K562 (cell line): ENCODE data around the gene MIB2. TPM values are rescaled to one million over a fixed set of nuclear protein-coding genes. Genes with fewer than 3 reads are reported as not detected.

Experiments
- CXXC5 ChIP-seq: fragments of 250-450 bp; sonication (Bioruptor Pico); IDR thresholded peaks from 2 replicates; pipeline ENCODE4 v1.8.0; 2022; ENCODE audit warnings: inconsistent platforms, mild to moderate bottlenecking, moderate library complexity
- ESRRA ChIP-seq: fragments of 450-650 bp; IDR thresholded peaks from 2 replicates; pipeline ENCODE4 v1.6.1; 2014; ENCODE audit warnings: low read depth, mild to moderate bottlenecking, moderate library complexity, borderline replicate concordance
- MEF2D ChIP-seq: conservative IDR thresholded peaks from 2 replicates; pipeline ENCODE4 v1.6.1; 2016; ENCODE audit warnings: low read depth, missing genetic modification characterization, missing compliant biosample characterization
- NR2C1 ChIP-seq, 2 experiments: fragments of 450-650 bp; IDR thresholded peaks; 2 replicates each; pipeline ENCODE4 v1.6.1; 2017; ENCODE audit warnings: mild to moderate bottlenecking in 2 of 2, antibody characterized with exemption in 1 of 2, inconsistent platforms in 1 of 2, missing compliant biosample characterization in 1 of 2, missing genetic modification characterization in 1 of 2
- PTRF ChIP-seq: fragments of 450-650 bp; IDR thresholded peaks from 2 replicates; pipeline ENCODE4 v1.6.1; 2016; ENCODE audit warnings: mild to moderate bottlenecking, missing genetic modification characterization, missing compliant biosample characterization
- TCF15 ChIP-seq: fragments of 250-450 bp; sonication (Bioruptor Pico); IDR thresholded peaks from 2 replicates; pipeline ENCODE4 v1.8.0; 2022; ENCODE audit warnings: moderate library complexity, mild to moderate bottlenecking, inconsistent platforms
- YY1 ChIP-seq, 3 experiments: IDR thresholded peaks; 2 replicates each; pipeline ENCODE4 v1.6.1; 2011; ENCODE audit warnings: low read length in 2 of 3, mild to moderate bottlenecking in 2 of 3, moderate library complexity in 2 of 3, borderline replicate concordance in 1 of 3, control low read depth in 1 of 3, low read depth in 1 of 3; ENCODE audit not compliant: insufficient read depth in 3 of 3, insufficient replicate concordance in 2 of 3, control insufficient read depth in 1 of 3, insufficient read length in 1 of 3; ENCODE audit errors: extremely low read depth in 1 of 3
- ZNF23 ChIP-seq: fragments of 250-450 bp; sonication (Bioruptor Pico); IDR thresholded peaks from 2 replicates; pipeline ENCODE4 v1.4.0; 2020; ENCODE audit warnings: mild to moderate bottlenecking
- ZNF75A ChIP-seq: fragments of 450-650 bp; formaldehyde crosslinking; IDR thresholded peaks from 2 replicates; pipeline ENCODE4 v1.4.0; 2020; ENCODE audit warnings: mild to moderate bottlenecking
- ZNF780A ChIP-seq: fragments of 250-450 bp; sonication (Bioruptor Pico); IDR thresholded peaks from 2 replicates; pipeline ENCODE4 v1.5.0; 2021; ENCODE audit warnings: mild to moderate bottlenecking
- ZNF79 ChIP-seq: fragments of 250-450 bp; sonication (Bioruptor Pico); IDR thresholded peaks from 2 replicates; pipeline ENCODE4 v1.4.0; 2020; ENCODE audit warnings: low read depth, mild to moderate bottlenecking, moderate library complexity
- polyA plus RNA-seq, 8 experiments: library from polyadenylated mRNA; depleted of rRNA in 4 of 8; stranded (reverse) in 5 of 8; unstranded in 3 of 8; fragments of >200 nt; fragmentation: Nextera tagmentation in 2 of 8; fragmentation: Illumina TruSeq in 1 of 8; extraction: Ambion mirVana in 2 of 8; extraction: Trizol in 1 of 8; gene quantifications; 2 replicates each; pipeline versions ENCODE4 v1.2.1 to v1.2.3, GENCODE V29; 2011 to 2014; ENCODE audit warnings: inconsistent platforms in 1 of 8, missing spikeins in 1 of 8
- total RNA-seq, 7 experiments: library from RNA; depleted of rRNA in 6 of 7; stranded (reverse); fragments of >200 nt in 6 of 7; fragmentation: Illumina TruSeq in 2 of 7; extraction: Trizol in 2 of 7; gene quantifications; 2 replicates each; pipeline versions ENCODE4 v1.2.1 to v1.2.3, GENCODE V29; 2011 to 2021; ENCODE audit warnings: low replicate concordance in 1 of 7
- TF ChIP-seq, protein P1 (sequence below): IDR thresholded peaks from 3 replicates; pipeline ENCODE4 v1.6.1; 2011; ENCODE audit warnings: borderline replicate concordance, mild to moderate bottlenecking, moderate library complexity; ENCODE audit not compliant: insufficient read length; ENCODE audit errors: extremely low read depth
- TF ChIP-seq, protein P2 (sequence below): IDR thresholded peaks from 2 replicates; pipeline ENCODE4 v1.6.1; 2016; ENCODE audit warnings: missing genetic modification characterization, missing compliant biosample characterization
- TF ChIP-seq, protein P3 (sequence below): sonication (generic); formaldehyde crosslinking; IDR thresholded peaks from 2 replicates; pipeline ENCODE4 v1.5.0; 2020; ENCODE audit warnings: missing genetic modification reagents
- TF ChIP-seq, protein P4 (sequence below), 2 experiments: fragments of 150-350 bp in 1 of 2; IDR thresholded peaks; 2 replicates each; pipeline ENCODE4 v1.6.1; 2012 to 2016; ENCODE audit warnings: low read depth in 2 of 2, low read length in 2 of 2, mild to moderate bottlenecking in 1 of 2, moderate library complexity in 1 of 2

MIB2 gene
- total and polyA plus RNA-seq, 9 of the 15 experiments (the other 6 are each of a cell fraction or from before 2014, with no cell fraction given): 0.04 to 17.0 (median 4.9) TPM; not detected in 1

- TF ChIP-seq, protein P1, sequence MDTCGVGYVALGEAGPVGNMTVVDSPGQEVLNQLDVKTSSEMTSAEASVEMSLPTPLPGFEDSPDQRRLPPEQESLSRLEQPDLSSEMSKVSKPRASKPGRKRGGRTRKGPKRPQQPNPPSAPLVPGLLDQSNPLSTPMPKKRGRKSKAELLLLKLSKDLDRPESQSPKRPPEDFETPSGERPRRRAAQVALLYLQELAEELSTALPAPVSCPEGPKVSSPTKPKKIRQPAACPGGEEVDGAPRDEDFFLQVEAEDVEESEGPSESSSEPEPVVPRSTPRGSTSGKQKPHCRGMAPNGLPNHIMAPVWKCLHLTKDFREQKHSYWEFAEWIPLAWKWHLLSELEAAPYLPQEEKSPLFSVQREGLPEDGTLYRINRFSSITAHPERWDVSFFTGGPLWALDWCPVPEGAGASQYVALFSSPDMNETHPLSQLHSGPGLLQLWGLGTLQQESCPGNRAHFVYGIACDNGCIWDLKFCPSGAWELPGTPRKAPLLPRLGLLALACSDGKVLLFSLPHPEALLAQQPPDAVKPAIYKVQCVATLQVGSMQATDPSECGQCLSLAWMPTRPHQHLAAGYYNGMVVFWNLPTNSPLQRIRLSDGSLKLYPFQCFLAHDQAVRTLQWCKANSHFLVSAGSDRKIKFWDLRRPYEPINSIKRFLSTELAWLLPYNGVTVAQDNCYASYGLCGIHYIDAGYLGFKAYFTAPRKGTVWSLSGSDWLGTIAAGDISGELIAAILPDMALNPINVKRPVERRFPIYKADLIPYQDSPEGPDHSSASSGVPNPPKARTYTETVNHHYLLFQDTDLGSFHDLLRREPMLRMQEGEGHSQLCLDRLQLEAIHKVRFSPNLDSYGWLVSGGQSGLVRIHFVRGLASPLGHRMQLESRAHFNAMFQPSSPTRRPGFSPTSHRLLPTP: no peak
- no peak for TF ChIP-seq ZNF79
- TF ChIP-seq, protein P2, sequence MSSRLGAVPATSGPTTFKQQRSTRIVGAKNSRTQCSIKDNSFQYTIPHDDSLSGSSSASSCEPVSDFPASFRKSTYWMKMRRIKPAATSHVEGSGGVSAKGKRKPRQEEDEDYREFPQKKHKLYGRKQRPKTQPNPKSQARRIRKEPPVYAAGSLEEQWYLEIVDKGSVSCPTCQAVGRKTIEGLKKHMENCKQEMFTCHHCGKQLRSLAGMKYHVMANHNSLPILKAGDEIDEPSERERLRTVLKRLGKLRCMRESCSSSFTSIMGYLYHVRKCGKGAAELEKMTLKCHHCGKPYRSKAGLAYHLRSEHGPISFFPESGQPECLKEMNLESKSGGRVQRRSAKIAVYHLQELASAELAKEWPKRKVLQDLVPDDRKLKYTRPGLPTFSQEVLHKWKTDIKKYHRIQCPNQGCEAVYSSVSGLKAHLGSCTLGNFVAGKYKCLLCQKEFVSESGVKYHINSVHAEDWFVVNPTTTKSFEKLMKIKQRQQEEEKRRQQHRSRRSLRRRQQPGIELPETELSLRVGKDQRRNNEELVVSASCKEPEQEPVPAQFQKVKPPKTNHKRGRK (tag): no peak
- TF ChIP-seq, protein P3, sequence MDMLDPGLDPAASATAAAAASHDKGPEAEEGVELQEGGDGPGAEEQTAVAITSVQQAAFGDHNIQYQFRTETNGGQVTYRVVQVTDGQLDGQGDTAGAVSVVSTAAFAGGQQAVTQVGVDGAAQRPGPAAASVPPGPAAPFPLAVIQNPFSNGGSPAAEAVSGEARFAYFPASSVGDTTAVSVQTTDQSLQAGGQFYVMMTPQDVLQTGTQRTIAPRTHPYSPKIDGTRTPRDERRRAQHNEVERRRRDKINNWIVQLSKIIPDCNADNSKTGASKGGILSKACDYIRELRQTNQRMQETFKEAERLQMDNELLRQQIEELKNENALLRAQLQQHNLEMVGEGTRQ (CRISPR knock-in tag): no peak; the same call in 1 of the 2 replicates
- TF ChIP-seq YY1 (IDR thresholded peaks at IDR 0.05; ENCODE audit: borderline replicate concordance in 1 of 3, control insufficient read depth in 1 of 3, extremely low read depth in 1 of 3, insufficient read depth in 3 of 3, insufficient read length in 1 of 3, insufficient replicate concordance in 2 of 3, low read depth in 1 of 3, low read length in 2 of 3): peak; percentile 94 to 98 (median 96)
- TF ChIP-seq TCF15 (CRISPR knock-in tag): no peak
- TF ChIP-seq MEF2D (tag): no peak
- TF ChIP-seq ESRRA: 0 out of 2 replicates have a peak, but pooled peaks have one; percentile 12
- TF ChIP-seq, protein P4, sequence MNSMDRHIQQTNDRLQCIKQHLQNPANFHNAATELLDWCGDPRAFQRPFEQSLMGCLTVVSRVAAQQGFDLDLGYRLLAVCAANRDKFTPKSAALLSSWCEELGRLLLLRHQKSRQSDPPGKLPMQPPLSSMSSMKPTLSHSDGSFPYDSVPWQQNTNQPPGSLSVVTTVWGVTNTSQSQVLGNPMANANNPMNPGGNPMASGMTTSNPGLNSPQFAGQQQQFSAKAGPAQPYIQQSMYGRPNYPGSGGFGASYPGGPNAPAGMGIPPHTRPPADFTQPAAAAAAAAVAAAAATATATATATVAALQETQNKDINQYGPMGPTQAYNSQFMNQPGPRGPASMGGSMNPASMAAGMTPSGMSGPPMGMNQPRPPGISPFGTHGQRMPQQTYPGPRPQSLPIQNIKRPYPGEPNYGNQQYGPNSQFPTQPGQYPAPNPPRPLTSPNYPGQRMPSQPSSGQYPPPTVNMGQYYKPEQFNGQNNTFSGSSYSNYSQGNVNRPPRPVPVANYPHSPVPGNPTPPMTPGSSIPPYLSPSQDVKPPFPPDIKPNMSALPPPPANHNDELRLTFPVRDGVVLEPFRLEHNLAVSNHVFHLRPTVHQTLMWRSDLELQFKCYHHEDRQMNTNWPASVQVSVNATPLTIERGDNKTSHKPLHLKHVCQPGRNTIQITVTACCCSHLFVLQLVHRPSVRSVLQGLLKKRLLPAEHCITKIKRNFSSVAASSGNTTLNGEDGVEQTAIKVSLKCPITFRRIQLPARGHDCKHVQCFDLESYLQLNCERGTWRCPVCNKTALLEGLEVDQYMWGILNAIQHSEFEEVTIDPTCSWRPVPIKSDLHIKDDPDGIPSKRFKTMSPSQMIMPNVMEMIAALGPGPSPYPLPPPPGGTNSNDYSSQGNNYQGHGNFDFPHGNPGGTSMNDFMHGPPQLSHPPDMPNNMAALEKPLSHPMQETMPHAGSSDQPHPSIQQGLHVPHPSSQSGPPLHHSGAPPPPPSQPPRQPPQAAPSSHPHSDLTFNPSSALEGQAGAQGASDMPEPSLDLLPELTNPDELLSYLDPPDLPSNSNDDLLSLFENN (IDR thresholded peaks at IDR 0.05; ENCODE audit: low read depth in 2 of 2, low read length in 2 of 2): no peak; a peak in 1 of 4 replicates
- no peak for TF ChIP-seq CXXC5 (CRISPR knock-in tag)
- TF ChIP-seq ZNF75A (CRISPR knock-in tag): no peak
- TF ChIP-seq ZNF780A: no peak
- no peak for TF ChIP-seq PTRF (tag)
- TF ChIP-seq ZNF23 (CRISPR knock-in tag): no peak
- no peak for TF ChIP-seq NR2C1 (IDR thresholded peaks at IDR 0.05)
- TF ChIP-seq NR2C1 (tag; IDR thresholded peaks at IDR 0.05): no peak
Measured at GRCh38 chr1:1573843-1574720, 41.2 kb upstream of the MIB2 start (continued).
